Upper lobe of left lung (tissue), 6 donors: ENCODE measurements around the gene DAPK2. TPM values are rescaled to one million over a fixed set of nuclear protein-coding genes. Genes with fewer than 3 reads are reported as not detected.
"Not testable (repeated sequence)": the region's sequence is repeated elsewhere in the genome, so short reads cannot be mapped to it uniquely, and the experiment has no call there.

Source experiments
- ATAC-seq, 2 donors: fragments of 200-7000 bp; cut with Tn5 transposase; one replicate each; pipeline ENCODE4 v1.9.1; 2022; ENCODE audit warnings: mild to moderate bottlenecking in 2 of 2, moderate library complexity in 2 of 2; ENCODE audit not compliant: low FRiP score in 2 of 2
- DNase-seq, 2 donors: peaks; one replicate each; pipeline ENCODE4 v3.0.0-alpha.2; 2019 to 2020
- H3K27ac ChIP-seq, 4 donors: fragments of 200-600 bp; sonication (generic); one replicate each; pipeline ENCODE4 v1.5.1; 2016 to 2019
- H3K27me3 ChIP-seq, 4 donors: fragments of 200-600 bp; sonication (generic); one replicate each; pipeline ENCODE4 v1.5.1; 2017 to 2019
- H3K36me3 ChIP-seq, 4 donors: fragments of 200-600 bp; sonication (generic); one replicate each; pipeline ENCODE4 v1.5.1; 2016 to 2019
- H3K4me1 ChIP-seq, 4 donors: fragments of 200-600 bp; sonication (generic); one replicate each; pipeline ENCODE4 v1.5.1; 2018 to 2019
- H3K4me3 ChIP-seq, 4 donors: fragments of 200-600 bp; sonication (generic); one replicate each; pipeline ENCODE4 v1.5.1; 2017 to 2019; ENCODE audit warnings: mild to moderate bottlenecking in 2 of 4, moderate library complexity in 1 of 4
- H3K9me3 ChIP-seq, 4 donors: fragments of 200-600 bp; sonication (generic); one replicate each; pipeline ENCODE4 v1.5.1; 2018 to 2019
- EP300 ChIP-seq, 4 donors: sonication (generic); formaldehyde crosslinking; IDR thresholded peaks; one replicate each; pipeline ENCODE4 v1.5.1; 2017; ENCODE audit warnings: antibody characterized with exemption in 4 of 4, control low read depth in 2 of 4
- POLR2A ChIP-seq, 4 donors: fragments of 450-650 bp; IDR thresholded peaks; one replicate each; pipeline ENCODE4 v1.5.1; 2016 to 2017; ENCODE audit warnings: antibody characterized with exemption in 4 of 4, mild to moderate bottlenecking in 2 of 4
- POLR2AphosphoS5 ChIP-seq, 2 donors: sonication (generic); formaldehyde crosslinking; IDR thresholded peaks; one replicate each; pipeline ENCODE4 v1.5.1; 2017; ENCODE audit warnings: antibody characterized with exemption in 2 of 2
- WGBS, 2 donors: methylation state at CpG; one replicate each; pipeline ENCODE4 v1.1.5; 2017 to 2018; 5-methylcytosine and 5-hydroxymethylcytosine counted together
- total RNA-seq, 6 donors: library from RNA; depleted of rRNA in 4 of 6; stranded (reverse); fragments of >200 nt in 4 of 6; gene quantifications; one replicate each; pipeline versions ENCODE4 v1.1.0 to v1.2.1, GENCODE V29; 2016 to 2021
- TF ChIP-seq, protein P1 (sequence below), 6 experiments: fragments of 450-650 bp in 4 of 6; fragments of 200-600 bp in 2 of 6; sonication (generic) in 2 of 6; IDR thresholded peaks; one replicate each; pipeline ENCODE4 v1.5.1; 2016 to 2019; ENCODE audit warnings: antibody characterized with exemption in 6 of 6
- donor health status: DM: no; HTN: no; CAD: no; lungs with moderate emphysema.
- donor health status: DM: no; HTN: yes; CAD: no; lungs with severe emphysema.

Gene DAPK2
- total RNA-seq, 6 donors from 2014 or later: 58.3 to 270 (median 136) TPM

DNA sequence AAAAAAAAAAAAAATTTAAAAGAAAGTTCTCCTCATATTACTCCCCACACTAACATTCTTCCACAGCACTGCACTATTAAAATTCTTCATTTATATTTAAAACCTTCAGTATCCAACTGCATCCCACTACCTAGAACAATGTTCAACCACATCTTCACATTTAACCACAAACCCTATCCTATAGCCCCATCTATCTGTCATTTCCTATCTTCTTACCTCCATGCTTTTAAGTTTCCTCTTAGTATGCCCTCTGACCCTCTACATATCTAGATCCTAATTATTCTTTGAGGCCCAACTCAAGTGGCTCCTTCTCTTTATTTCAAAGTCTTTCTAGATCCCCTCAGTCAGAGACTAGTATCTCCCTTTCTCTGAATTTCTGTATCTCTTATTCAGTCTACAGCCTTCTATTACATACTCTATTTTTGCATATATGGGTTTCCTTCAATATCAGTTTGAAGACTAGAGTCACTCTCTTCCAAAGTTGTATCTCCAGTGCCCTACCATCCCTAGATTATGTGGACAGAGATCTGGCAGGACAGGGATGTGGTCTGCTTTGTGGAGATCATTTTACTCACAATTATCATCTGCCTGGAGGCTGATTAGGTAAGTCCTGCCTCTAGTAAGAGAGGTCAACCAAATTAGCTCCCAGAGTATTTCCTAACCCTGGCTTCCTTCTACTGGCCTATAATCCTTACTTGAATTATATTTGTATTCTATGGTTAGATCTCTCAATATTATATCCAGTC is 46.0 kb upstream of the DAPK2 start:
- Histone ChIP-seq H3K36me3 (peaks cover 0 to 18% (median 3%) of the 10 kb centered on the region in 4 donors), H3K4me1 (peaks cover 29 to 55% (median 40%) of the 10 kb centered on the region in 4 donors), H3K4me3 (peak overlapping the region in 2 of 4 donors; percentile 59 to 85), H3K27ac (peak overlapping the region; percentile 83 to 95 (median 90)), H3K27me3 (no peaks in the 10 kb centered on the region), H3K9me3 (no peaks in the 10 kb centered on the region)
- TF ChIP-seq, protein P1, sequence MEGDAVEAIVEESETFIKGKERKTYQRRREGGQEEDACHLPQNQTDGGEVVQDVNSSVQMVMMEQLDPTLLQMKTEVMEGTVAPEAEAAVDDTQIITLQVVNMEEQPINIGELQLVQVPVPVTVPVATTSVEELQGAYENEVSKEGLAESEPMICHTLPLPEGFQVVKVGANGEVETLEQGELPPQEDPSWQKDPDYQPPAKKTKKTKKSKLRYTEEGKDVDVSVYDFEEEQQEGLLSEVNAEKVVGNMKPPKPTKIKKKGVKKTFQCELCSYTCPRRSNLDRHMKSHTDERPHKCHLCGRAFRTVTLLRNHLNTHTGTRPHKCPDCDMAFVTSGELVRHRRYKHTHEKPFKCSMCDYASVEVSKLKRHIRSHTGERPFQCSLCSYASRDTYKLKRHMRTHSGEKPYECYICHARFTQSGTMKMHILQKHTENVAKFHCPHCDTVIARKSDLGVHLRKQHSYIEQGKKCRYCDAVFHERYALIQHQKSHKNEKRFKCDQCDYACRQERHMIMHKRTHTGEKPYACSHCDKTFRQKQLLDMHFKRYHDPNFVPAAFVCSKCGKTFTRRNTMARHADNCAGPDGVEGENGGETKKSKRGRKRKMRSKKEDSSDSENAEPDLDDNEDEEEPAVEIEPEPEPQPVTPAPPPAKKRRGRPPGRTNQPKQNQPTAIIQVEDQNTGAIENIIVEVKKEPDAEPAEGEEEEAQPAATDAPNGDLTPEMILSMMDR (IDR thresholded peaks at IDR 0.05): peak in 1 of 6 experiments; percentile 7
- TF ChIP-seq EP300 (IDR thresholded peaks at IDR 0.05): no peak
- no peak for ATAC-seq
- DNase-seq: no peak

DNA sequence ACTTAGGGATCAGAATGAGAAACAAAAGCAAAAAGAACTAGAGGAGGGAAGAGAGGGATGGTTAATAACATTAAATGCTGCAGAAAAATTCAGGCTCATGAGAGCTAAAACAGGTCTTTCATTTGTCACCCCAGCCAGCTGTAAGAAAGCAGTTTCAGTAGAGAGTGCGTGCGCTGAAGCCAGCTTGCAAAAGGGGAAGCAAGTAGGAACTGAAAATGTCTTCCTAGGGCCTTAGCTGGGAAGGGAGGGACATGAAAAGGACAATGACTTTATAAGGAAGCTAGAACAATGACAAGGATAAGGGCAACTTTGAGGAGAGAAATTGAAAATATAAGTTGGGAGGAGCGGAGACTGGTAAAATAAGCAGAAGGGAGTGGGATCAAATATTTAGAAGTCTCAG is 44.2 kb upstream of the DAPK2 start:
- ATAC-seq (no peak), DNase-seq (peak in 1 of 2 donors; percentile 47)
- peak overlapping the region; percentile 19 to 75 (median 52) for H3K27ac ChIP-seq
- no peaks in the 10 kb centered on the region for H3K27me3 ChIP-seq
- no peak overlapping the region for H3K4me3 ChIP-seq
- TF ChIP-seq, protein P1 (IDR thresholded peaks at IDR 0.05): no peak
- TF ChIP-seq POLR2A (IDR thresholded peaks at IDR 0.05) (no peak), POLR2AphosphoS5 (IDR thresholded peaks at IDR 0.05) (no peak), EP300 (IDR thresholded peaks at IDR 0.05) (no peak)
- no peaks in the 10 kb centered on the region for H3K9me3 ChIP-seq
- 76 to 85% methylated on average over 3 of the region's 3 CpGs for WGBS, 2 donors
- H3K4me1 ChIP-seq: peaks cover 22 to 45% (median 32%) of the 10 kb centered on the region in 4 donors
- peaks cover 0 to 36% (median 8%) of the 10 kb centered on the region in 4 donors for H3K36me3 ChIP-seq

DNA sequence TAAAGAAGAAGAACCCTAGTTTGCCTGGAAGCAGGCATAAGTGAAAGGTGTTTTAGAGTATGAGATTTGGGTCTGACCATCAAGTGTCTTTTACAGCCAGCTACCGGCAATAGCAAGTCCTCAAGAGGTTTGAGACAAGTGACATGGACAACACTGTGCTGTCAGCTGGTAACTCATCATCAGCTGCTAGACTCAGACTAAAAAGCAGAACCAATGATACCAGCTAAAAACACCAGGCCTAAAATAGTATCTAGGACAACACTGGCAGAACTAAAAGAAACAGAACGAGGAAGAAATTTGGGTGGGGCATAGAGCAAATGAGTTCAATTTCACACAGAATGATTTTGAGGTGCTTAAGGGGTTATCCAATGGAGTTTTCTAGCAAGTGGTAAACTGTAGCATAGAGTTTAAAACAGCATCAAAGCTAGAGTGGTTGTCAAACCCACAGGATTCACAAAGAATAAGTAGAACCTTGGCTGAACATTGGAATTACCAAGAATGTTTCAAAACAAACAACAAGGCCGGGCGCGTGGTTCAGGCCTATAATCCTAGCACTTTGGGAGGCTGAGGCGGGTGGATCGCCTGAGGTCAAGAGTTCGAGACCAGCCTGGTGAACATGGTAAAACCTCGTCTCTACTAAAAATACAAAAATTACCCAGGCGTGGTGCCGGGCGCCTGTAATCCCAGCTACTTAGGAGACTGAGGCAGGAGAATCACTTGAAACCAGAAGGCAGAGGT is 43.4 kb upstream of the DAPK2 start:
- Histone ChIP-seq H3K27ac (peak overlapping the region in 3 of 4 donors; percentile 51 to 75 (median 54)), H3K4me3 (no peak overlapping the region), H3K36me3 (peaks cover 0 to 44% (median 13%) of the 10 kb centered on the region in 4 donors), H3K4me1 (peaks cover 14 to 37% (median 24%) of the 10 kb centered on the region in 4 donors), H3K27me3 (no peaks in the 10 kb centered on the region), H3K9me3 (no peaks in the 10 kb centered on the region)
- peak in 1 of 4 donors; percentile 36 for TF ChIP-seq POLR2A (IDR thresholded peaks at IDR 0.05)
- no peak for TF ChIP-seq POLR2AphosphoS5 (IDR thresholded peaks at IDR 0.05)
- TF ChIP-seq, protein P1 (IDR thresholded peaks at IDR 0.05): no peak
- 91 to 92% methylated on average over 12 of the region's 12 CpGs for WGBS, 2 donors
- peak in 1 of 2 donors; percentile 40 for DNase-seq
- ATAC-seq: peak in 1 of 2 donors; percentile 41

DNA sequence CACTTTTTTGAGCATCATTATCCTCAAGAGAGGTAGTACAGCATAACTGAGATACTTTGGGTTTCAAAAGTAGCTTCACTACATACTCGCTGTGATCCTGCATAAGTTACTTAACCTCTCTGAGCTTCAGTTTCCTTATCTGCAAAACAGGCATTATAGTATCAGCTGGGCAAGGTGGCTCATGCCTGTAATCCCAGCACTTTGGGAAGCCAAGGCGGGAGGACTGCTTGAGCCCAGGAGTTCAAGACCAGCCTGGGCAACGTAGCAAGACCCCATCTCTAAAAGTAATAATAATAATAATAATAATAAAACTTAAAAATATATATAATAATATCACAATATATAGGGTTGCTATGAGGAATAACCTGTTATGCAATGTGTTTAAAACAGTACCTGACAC is 36.5 kb upstream of the DAPK2 start:
- no peak for ATAC-seq
- Histone ChIP-seq H3K9me3 (no peaks in the 10 kb centered on the region), H3K36me3 (peaks cover 6 to 69% (median 20%) of the 10 kb centered on the region in 4 donors), H3K27me3 (no peaks in the 10 kb centered on the region), H3K27ac (no peak overlapping the region), H3K4me1 (no peaks in the 10 kb centered on the region), H3K4me3 (no peak overlapping the region)
- no peak for DNase-seq
- TF ChIP-seq POLR2A (IDR thresholded peaks at IDR 0.05) (no peak), EP300 (IDR thresholded peaks at IDR 0.05) (no peak)
- TF ChIP-seq, protein P1 (IDR thresholded peaks at IDR 0.05): no peak
- 64 to 65% methylated on average over 3 of the region's 3 CpGs for WGBS, 2 donors

DNA sequence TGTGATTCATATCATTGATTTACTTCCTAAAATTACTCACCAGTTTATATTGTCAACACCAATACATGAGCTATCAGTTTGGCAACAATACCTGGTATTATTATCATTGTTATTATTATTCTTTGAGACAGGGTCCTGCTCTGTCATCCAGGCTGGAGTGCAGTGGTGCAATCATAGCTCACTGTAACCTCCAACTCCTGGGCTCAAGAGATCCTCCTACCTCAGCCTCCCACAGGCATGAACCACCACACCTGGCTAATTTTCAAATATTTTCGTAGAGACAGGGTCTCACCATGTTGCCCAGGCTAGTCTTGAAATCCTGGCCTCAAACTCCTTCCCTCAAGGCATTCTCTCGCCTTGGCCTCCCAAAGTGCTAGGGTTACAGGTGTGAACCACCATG is 27.2 kb upstream of the DAPK2 start:
- WGBS, 2 donors: 92 to 100% methylated on average over 2 of the region's 2 CpGs
- ATAC-seq: not testable (repeated sequence)

More for the DNA sequence above, 27.2 kb upstream of the DAPK2 start:
- peaks cover 0 to 18% (median 4%) of the 10 kb centered on the region in 4 donors for H3K36me3 ChIP-seq
- not testable (repeated sequence) for H3K4me3 ChIP-seq, H3K27me3 ChIP-seq, DNase-seq, H3K27ac ChIP-seq, H3K9me3 ChIP-seq
- H3K4me1 ChIP-seq: peaks cover 0 to 13% (median 5%) of the 10 kb centered on the region in 4 donors
